Measurements from ENCODE around the gene RNF149.
A peak's percentile ranks its signal among the peaks of the same experiment; 100 is the strongest.
"Not testable (repeated sequence)": the region's sequence is repeated elsewhere in the genome, so short reads cannot be mapped to it uniquely, and the experiment has no call there.

Gene RNF149

GRCh38 chr2:101255501-101255900 is 53.0 kb downstream of the RNF149 start:
- DNase-seq (ENCODE audit: low read depth), result no peak

DNA sequence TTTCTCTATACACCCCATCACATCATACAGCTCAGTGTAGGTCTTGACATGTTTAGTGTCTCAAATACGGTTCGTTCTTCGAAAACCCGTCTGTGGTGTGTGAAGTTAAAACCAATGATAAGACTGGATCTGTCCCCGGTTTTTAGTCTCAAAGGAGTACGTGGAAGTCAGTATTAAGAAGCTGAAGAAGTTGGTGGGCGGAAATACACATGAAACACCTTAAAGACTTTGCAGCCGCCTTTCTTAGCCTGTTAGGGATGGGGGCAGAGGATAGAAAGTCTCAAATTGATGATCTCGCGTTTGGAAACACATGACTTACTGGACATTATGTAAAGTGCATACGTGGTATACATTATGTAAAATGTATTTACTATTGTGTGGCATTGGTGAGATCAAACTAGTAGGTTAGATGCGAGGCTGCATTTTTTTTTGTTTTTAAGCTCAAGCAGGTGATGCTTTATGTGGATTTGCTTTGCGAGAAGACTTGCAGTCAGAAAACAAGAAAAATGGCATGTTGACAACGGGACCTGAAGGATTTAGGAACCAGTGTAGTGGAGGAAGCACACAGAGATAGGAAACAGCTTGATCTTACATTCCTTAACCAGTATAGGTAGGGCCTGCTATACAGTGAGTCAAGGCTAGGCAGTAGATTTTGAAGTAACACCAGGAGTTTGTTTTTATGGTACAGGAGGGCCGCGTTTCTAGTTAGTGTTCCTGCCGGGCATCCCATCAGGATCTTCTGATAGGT is 54.6 kb downstream of the RNF149 start:
- no peak for DNase-seq (ENCODE audit: low read depth)

DNA sequence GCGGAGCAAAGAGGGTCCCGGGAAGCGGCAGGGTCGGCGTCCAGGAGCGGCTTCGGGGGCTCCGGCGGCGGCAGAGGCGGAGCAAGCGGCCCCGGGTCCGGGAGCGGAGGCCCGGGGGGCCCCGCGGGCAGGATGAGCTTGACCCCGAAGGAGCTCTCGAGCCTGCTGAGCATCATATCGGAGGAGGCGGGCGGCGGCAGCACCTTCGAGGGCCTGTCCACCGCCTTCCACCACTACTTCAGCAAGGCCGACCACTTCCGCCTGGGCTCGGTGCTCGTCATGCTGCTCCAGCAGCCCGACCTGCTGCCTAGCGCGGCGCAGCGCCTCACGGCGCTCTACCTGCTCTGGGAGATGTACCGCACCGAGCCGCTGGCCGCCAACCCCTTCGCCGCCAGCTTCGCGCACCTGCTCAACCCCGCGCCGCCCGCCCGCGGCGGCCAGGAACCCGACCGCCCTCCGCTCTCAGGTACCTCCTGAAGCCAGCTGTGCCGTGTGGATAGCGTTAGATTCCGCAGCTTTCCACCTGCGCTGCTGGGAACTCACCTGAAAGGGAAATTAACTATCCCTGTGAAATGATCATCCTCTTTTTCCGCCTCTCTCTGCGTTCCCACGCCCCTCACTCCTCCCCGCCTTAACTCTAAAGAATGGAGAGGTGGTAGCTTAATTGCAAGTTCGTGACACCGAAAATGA is 55.3 kb downstream of the RNF149 start:
- DNase-seq (ENCODE audit: low read depth), result no peak

GRCh38 chr2:101252408-101253012 is 56.0 kb downstream of the RNF149 start, which contains the start of gene CNOT11:
CNOT11 (plus strand) TSS chr2:101252886; CDS start chr2:101252965, 79 bp downstream.
- DNase-seq (ENCODE audit: low read depth), result peak; percentile 84

GRCh38 chr2:101251844-101252407 is 56.6 kb downstream of the RNF149 start:
- DNase-seq (ENCODE audit: low read depth), result no peak

DNA sequence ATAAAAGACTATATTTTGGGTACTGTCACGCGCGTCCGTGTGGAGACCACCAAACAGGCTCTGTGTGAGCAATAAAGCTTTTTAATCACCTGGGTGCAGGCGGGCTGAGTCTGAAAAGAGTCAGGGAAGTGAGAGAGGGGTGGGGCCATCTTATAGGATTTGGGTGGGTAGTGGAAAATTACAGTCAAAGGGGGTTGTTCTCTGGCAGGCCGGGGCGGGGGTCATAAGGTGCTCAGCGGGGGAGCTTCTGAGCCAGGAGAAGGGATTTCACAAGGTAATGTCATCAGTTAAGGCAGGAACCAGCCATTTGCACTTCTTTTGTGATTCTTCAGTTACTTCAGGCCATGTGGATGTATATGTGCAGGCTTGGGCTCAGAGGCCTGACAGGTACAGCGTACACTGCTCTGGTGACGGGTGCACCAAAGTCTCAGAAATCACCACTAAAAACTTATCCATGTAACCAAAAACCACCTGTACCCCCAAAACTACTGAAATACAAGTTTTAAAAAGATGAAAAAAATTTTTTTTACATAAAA is 57.2 kb downstream of the RNF149 start:
- not testable (repeated sequence) for DNase-seq (ENCODE audit: low read depth)

- DNase-seq (ENCODE audit: low read depth), result no peak
These were observed 58.7 kb downstream of the RNF149 start for GRCh38 chr2:101249826-101250225.

DNA sequence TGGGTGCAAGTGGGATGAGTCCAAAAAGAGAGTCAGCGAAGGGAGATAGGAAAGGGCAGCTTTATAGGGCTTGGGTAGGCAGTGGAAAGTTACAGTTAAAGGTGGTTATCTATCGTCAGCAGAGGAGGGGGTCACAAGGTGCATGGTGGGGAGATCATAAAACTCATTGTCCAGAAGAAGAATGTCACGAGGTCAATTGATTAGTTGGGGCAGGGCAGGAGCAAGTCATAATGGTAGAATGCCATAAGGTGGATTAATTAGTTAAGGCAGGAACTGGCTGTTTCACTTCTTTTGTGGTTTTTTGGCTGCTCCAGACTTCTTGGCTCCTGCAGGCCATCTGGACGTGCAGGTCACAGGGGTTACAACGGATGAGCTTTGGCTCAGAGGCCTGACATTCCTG is 59.7 kb downstream of the RNF149 start:
- DNase-seq (ENCODE audit: low read depth), result not testable (repeated sequence)

DNA sequence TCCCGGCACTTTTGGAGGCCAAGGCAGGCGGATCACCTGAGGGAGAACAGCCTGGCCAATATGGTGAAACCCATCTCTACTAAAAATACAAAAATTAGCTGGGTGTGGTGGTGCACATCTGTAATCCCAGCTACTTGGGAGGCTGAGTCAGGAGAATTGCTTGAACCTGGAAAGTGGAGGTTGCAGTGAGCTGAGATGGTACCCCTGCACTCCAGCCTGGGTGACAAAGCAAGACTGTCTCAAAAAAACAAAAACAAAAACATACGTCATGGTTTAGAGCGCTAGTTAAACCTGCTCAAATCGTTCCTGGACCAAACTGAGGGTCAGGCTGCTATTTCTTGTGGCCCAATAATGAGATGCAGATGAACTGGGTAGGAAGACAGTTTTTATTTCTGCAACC is 63.0 kb downstream of the RNF149 start:
- DNase-seq (ENCODE audit: low read depth), result not testable (repeated sequence)

GRCh38 chr2:101244899-101245298 is 63.6 kb downstream of the RNF149 start:
- DNase-seq (ENCODE audit: low read depth), result not testable (repeated sequence)

GRCh38 chr2:101244373-101244772 is 64.1 kb downstream of the RNF149 start:
- DNase-seq (ENCODE audit: low read depth), result not testable (repeated sequence)

GRCh38 chr2:101241158-101241557 is 67.3 kb downstream of the RNF149 start:
- no peak for DNase-seq (ENCODE audit: low read depth)

DNA sequence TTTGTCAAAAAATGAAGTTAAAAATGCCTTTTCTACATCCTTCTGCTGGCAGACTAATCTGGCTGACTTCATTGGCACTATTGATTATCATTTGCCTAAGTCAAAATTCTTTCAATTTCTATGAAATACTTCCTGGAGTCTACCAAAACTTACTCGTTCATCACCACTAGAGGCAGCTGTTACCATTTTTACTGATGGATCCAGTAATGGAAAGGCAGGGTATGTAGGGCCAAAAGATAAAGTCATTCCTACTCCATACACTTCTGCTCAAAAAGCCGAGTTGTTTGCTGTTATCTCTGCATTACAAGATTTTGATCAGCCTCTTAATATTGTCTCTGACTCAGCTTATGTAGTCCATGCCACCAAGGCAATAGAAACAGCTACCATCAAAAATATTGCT is 67.8 kb downstream of the RNF149 start:
- DNase-seq (ENCODE audit: low read depth), result not testable (repeated sequence)

DNA sequence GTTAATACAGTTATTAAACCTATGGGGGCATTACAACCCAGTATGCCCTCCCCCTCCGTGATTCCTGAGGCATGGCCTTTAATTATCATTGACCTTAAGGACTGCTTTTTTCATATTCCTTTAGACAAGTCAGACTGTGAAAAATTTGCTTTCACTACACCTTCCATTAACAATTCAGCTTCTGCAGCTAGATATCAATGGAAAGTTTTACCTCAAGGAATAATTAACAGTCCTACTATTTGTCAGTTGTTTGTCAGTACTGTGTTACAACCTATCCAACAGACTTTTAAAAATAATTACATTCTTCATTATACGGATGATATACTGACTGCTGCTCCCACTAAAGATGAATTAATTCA is 68.8 kb downstream of the RNF149 start:
- not testable (repeated sequence) for DNase-seq (ENCODE audit: low read depth)

DNA sequence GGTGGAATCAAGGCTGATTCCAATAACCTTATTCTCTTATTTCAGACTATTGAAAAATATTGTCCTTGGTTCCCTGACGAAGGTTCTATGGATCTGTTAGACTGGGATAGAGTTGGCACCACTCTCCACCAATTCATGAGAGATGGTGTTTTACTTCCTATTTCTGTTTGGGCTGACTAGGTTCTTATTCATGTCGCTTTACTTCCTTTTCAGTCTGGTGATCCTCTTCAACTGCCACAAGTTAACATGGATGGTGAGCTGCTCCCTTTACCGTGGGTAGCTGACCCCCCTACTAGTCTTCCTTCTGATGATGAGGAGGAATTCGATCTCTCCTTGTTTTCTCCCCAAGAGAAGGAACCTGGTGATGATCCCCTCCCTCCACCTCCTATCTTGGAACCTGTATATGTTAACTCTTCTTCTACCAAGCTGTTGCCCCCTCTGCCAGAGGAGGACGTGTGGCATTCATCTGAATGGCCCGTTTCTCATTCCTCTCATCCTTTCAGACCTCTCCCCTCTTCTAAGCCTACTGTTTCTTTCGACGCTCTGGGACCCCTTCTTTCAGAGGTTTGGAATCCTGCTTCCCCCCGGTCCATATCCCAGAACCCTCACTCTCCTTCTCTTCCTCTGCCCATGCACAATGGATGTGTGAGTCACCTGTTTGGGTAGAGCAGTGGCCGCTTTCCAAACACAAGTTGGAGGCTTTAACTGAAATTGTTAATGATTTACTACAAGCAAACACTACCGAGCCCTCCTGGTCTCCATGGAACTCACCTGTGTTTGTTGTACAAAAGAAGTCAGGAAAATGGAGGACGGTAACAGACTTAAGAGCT is 69.4 kb downstream of the RNF149 start:
- DNase-seq (ENCODE audit: low read depth), result no peak

DNA sequence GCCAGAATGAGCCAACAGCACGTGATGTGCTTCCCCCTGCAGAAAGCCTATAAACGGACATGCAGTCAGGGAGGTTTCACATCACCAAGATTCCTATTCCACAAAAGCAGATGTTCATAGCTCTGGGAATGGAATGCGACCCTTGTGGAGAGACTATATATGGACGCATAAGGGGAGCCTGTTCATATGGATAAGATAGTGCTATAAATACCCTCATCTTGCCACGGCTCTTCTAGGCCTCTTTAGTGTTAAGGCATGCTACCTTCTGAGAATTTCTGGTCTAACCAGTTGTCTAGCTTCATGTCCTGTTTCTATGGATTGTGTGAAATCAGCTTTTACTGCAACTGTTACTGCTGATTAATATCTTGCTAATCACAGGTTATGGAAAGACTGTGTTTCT is 70.6 kb downstream of the RNF149 start:
- not testable (repeated sequence) for DNase-seq (ENCODE audit: low read depth)

DNA sequence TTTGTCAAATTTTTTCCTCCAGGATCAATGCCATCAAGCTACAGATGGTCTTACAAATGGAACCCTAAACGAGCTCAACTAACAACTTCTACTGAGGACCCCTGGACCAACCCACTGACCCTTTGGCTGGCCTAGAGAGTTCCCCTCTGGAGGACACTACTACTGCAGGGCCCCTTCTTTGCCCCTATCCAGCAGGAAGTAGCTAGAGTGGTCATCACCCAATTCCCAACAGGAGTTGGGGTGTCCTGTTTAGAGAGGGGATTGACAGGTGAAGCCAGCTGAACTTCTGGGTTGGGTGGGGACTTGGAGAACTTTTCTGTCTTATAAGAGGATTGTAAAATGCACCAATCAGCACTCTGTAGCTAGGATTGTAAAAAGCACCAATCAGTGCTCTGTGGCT is 72.5 kb downstream of the RNF149 start:
- not testable (repeated sequence) for DNase-seq (ENCODE audit: low read depth)

GRCh38 chr2:101234169-101234938 is 74.1 kb downstream of the RNF149 start:
- no peak for DNase-seq (ENCODE audit: low read depth)

DNA sequence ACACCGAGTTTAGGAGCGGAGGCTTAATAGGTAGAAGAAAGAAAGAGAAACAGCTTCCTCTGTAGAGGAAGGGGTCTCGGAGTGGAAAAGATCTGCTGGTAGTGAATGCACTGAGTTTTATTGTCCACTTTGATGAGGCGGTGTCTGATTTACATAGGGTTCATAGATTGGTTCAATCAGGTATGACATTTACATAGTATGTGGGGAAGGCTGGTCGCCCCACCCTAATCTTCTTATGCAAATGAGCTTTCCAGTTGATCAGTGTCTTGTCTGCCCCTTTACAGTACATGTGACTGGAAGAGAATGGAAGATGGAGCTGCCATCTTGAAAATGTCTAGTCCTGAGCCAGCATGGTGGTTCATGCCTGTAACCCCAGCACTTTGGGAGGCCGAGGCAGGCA is 75.7 kb downstream of the RNF149 start:
- no peak for DNase-seq (ENCODE audit: low read depth)

GRCh38 chr2:101231937-101232730 is 76.4 kb downstream of the RNF149 start:
- DNase-seq (ENCODE audit: low read depth), result no peak

Data from GM04503 (cell line).